Hepatocyte (in vitro differentiated cells): ENCODE results near the gene MXRA7.

ENCODE experiments used
- EZH2 ChIP-seq: fragments of 200-600 bp; sonication (generic); IDR thresholded peaks from 2 replicates; pipeline ENCODE4 v1.6.1; 2016; ENCODE audit warnings: antibody characterized with exemption, mild to moderate bottlenecking, borderline replicate concordance
- EZH2phosphoT487 ChIP-seq: fragments of 200-600 bp; sonication (generic); IDR thresholded peaks from one replicate; pipeline ENCODE4 v1.6.1; 2018; ENCODE audit warnings: antibody characterized with exemption, mild to moderate bottlenecking, low read depth, moderate library complexity; ENCODE audit not compliant: unreplicated experiment, severe bottlenecking
- TF ChIP-seq, protein P1 (sequence below): fragments of 200-600 bp; sonication (generic); IDR thresholded peaks from 2 replicates; pipeline ENCODE4 v1.5.1; 2016; ENCODE audit warnings: antibody characterized with exemption, mild to moderate bottlenecking; ENCODE audit not compliant: poor library complexity

DNA sequence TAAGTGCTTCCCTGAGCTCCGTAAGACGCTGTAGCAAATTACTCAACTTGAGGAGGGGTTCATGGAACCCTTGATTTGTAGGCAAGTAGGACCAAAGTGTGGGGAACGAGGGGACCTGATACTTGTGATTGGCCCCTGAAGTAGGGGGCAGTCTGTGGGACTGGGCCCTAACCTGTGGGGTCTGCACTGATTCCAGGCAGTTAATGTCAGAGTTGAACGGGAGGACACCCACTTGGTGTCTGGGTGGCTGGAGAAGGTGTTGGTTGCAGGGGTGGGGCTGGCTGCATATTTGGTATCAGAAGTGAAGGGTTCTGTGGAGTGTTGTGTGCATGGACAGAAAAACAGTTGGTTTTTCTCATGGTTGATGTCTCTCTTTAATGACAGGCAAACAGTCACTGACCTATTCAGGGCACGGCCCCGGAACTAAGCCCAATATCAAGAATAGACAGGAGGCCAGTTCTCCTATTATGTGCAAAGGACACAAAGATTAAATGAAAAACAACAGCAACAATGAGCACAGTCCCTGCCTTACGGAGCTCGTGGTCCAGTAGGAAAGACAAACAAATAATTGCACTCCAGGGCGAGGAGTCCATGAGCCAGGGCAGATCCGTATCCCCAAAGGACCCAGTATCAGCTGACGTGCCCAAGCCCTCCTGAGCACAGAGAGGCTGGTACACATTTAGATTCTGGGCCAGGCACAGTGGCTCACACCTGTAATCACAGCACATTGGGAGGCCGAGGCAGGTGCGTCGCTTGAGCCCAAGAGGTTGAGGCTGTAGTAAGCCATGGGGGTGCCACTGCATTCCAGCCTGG is 19.2 kb downstream of the MXRA7 start:
- TF ChIP-seq, protein P1, sequence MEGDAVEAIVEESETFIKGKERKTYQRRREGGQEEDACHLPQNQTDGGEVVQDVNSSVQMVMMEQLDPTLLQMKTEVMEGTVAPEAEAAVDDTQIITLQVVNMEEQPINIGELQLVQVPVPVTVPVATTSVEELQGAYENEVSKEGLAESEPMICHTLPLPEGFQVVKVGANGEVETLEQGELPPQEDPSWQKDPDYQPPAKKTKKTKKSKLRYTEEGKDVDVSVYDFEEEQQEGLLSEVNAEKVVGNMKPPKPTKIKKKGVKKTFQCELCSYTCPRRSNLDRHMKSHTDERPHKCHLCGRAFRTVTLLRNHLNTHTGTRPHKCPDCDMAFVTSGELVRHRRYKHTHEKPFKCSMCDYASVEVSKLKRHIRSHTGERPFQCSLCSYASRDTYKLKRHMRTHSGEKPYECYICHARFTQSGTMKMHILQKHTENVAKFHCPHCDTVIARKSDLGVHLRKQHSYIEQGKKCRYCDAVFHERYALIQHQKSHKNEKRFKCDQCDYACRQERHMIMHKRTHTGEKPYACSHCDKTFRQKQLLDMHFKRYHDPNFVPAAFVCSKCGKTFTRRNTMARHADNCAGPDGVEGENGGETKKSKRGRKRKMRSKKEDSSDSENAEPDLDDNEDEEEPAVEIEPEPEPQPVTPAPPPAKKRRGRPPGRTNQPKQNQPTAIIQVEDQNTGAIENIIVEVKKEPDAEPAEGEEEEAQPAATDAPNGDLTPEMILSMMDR, result no peak
- TF ChIP-seq EZH2phosphoT487 (no peak), EZH2 (no peak)
